K562 (cell line): ENCODE results near the gene FABP7. TPM values are rescaled to one million over a fixed set of nuclear protein-coding genes. Genes with fewer than 3 reads are reported as not detected.

Experiments
- ATAC-seq: fragments of 200-7000 bp; cut with Tn5 transposase; 3 replicates; pipeline ENCODE4 v1.9.1; 2020; ENCODE audit warnings: moderate library complexity
- BruUV-seq: library from RNA; stranded (reverse); fragments of 400-500 nt; replicated peaks from 2 replicates; lab custom pipeline; 2021; lab: Mats Ljungman, UMichigan
- CTCF ChIA-PET: fragments of 300-600 bp; formaldehyde crosslinking; extraction: SDS; loops from one replicate; lab custom pipeline; 2021; ENCODE audit warnings: low intra/inter-chr PET ratio; lab: Yijun Ruan, JAX
- POLR2A ChIA-PET: fragments of 300-600, 350-650 bp; sonication (Branson Sonifier 250); formaldehyde crosslinking; extraction: SDS; loops from one replicate; lab custom pipeline; 2021; ENCODE audit warnings: antibody characterized with exemption, inconsistent platforms; lab: Yijun Ruan, JAX
- DNase-seq, 4 experiments: peaks; one replicate each; pipeline versions ENCODE4 v3.0.0 to v3.0.0-alpha.2; 2011 to 2018; ENCODE audit warnings: low spot score in 3 of 4, mixed read lengths in 3 of 4; ENCODE audit errors: extremely low read depth in 1 of 4
- FAIRE-seq: peaks from 2 replicates; lab custom pipeline; 2011; peaks lifted over from hg19 to GRCh38; lab: Jason Lieb, UNC
- H2AFZ ChIP-seq: 2 replicates; pipeline ENCODE4 v1.6.0; 2011; ENCODE audit warnings: low read depth, low read length, control low read depth, inconsistent platforms
- H3K27ac ChIP-seq: fragments of 200-600 bp; 3 replicates; pipeline ENCODE4 v1.8.0; 2011; ENCODE audit warnings: low read depth, mild to moderate bottlenecking, control low read depth, inconsistent platforms, low read length, moderate library complexity, mixed read lengths; ENCODE audit errors: extremely low read depth
- H3K27me3 ChIP-seq, 2 experiments: fragments of 300-600 bp in 1 of 2; 2 replicates in 1 of 2; 3 replicates in 1 of 2; pipeline versions ENCODE4 v1.6.0 to v1.8.0; 2011; ENCODE audit warnings: inconsistent platforms in 2 of 2, low read length in 2 of 2, mild to moderate bottlenecking in 1 of 2, mixed read lengths in 1 of 2, moderate library complexity in 1 of 2; ENCODE audit not compliant: control insufficient read depth in 2 of 2, insufficient read depth in 2 of 2
- H3K36me3 ChIP-seq: fragments of 300-600 bp; 3 replicates; pipeline ENCODE4 v1.8.0; 2011; ENCODE audit warnings: mild to moderate bottlenecking, low read length, inconsistent platforms; ENCODE audit not compliant: control insufficient read depth, insufficient read depth
- H3K4me1 ChIP-seq, 2 experiments: fragments of 200-600 bp in 1 of 2; replicated peaks in 1 of 2; 2 replicates in 1 of 2; 3 replicates in 1 of 2; pipeline versions ENCODE4 v1.5.1 to v1.8.0; 2011; ENCODE audit warnings: inconsistent platforms in 2 of 2, low read length in 2 of 2, mild to moderate bottlenecking in 1 of 2, mixed read lengths in 1 of 2, moderate library complexity in 1 of 2; ENCODE audit not compliant: control insufficient read depth in 2 of 2, insufficient read depth in 2 of 2
- H3K4me2 ChIP-seq: 2 replicates; pipeline ENCODE4 v1.6.1; 2011; ENCODE audit warnings: low read length, control low read depth, inconsistent platforms, mixed read lengths; ENCODE audit not compliant: insufficient read depth
- H3K4me3 ChIP-seq: fragments of 200-600 bp; sonication (generic), shearing (Covaris generic); 2 replicates; pipeline ENCODE4 v1.5.1; 2016; ENCODE audit warnings: control low read depth, inconsistent platforms
- H3K79me2 ChIP-seq: fragments of 200-600 bp; 3 replicates; pipeline ENCODE4 v1.8.0; 2011; ENCODE audit warnings: low read length, inconsistent platforms; ENCODE audit not compliant: control insufficient read depth, insufficient read depth
- H3K9ac ChIP-seq, 2 experiments: 2 replicates each; pipeline versions ENCODE4 v1.6.0 to v1.6.1; 2011; ENCODE audit warnings: low read depth in 2 of 2, low read length in 2 of 2, control low read depth in 1 of 2, inconsistent platforms in 1 of 2, mild to moderate bottlenecking in 1 of 2, mixed read lengths in 1 of 2; ENCODE audit not compliant: insufficient read depth in 1 of 2
- H3K9me1 ChIP-seq: one replicate; pipeline ENCODE4 v1.6.0; 2011; ENCODE audit warnings: inconsistent platforms, mild to moderate bottlenecking, low read length, moderate library complexity; ENCODE audit not compliant: control insufficient read depth, insufficient read depth
- H3K9me3 ChIP-seq: replicated peaks from 2 replicates; pipeline ENCODE4 v1.5.1; 2011; ENCODE audit warnings: low read depth, low read length, inconsistent platforms; ENCODE audit not compliant: control insufficient read depth, insufficient read depth
- H4K20me1 ChIP-seq: replicated peaks from 2 replicates; pipeline ENCODE4 v1.6.1; 2011; ENCODE audit warnings: low read length, inconsistent platforms, mixed read lengths; ENCODE audit not compliant: control insufficient read depth, insufficient read depth
- CREBBP ChIP-seq: IDR thresholded peaks from one replicate; pipeline ENCODE4 v1.6.1; 2012; ENCODE audit warnings: low read depth, mild to moderate bottlenecking, control low read depth, inconsistent platforms, low read length
- ELF4 ChIP-seq: fragments of 450-650 bp; formaldehyde crosslinking; IDR thresholded peaks from 2 replicates; pipeline ENCODE4 v1.4.0; 2022; ENCODE audit warnings: missing genetic modification characterization
- FOS ChIP-seq: IDR thresholded peaks from 3 replicates; pipeline ENCODE4 v1.6.1; 2011; ENCODE audit not compliant: insufficient read length; ENCODE audit errors: extremely low read depth
- HDAC8 ChIP-seq: fragments of 450-650 bp; IDR thresholded peaks from 2 replicates; pipeline ENCODE4 v1.6.1; 2016; ENCODE audit warnings: mild to moderate bottlenecking, missing genetic modification characterization, moderate library complexity, missing compliant biosample characterization
- LARP7 ChIP-seq: fragments of 450-650 bp; IDR thresholded peaks from 2 replicates; pipeline ENCODE4 v1.6.1; 2016
- MTA1 ChIP-seq: fragments of 450-650 bp; IDR thresholded peaks from 2 replicates; pipeline ENCODE4 v1.6.1; 2017; ENCODE audit warnings: borderline replicate concordance
- RBM22 ChIP-seq: fragments of 200-400 bp; formaldehyde crosslinking; IDR thresholded peaks from 2 replicates; pipeline ENCODE4 v1.6.1; 2018; ENCODE audit warnings: low read length, low read depth; ENCODE audit not compliant: poor library complexity, severe bottlenecking
- TCFL5 ChIP-seq: fragments of 250-450 bp; sonication (Bioruptor Pico); conservative IDR thresholded peaks from 2 replicates; pipeline ENCODE4 v1.6.1; 2021; ENCODE audit warnings: mild to moderate bottlenecking, moderate library complexity, matching md5 sums
- ZBTB1 ChIP-seq: sonication (generic); formaldehyde crosslinking; IDR thresholded peaks from 2 replicates; pipeline ENCODE4 v1.8.1; 2023; ENCODE audit warnings: missing genetic modification reagents, low read depth, mild to moderate bottlenecking, borderline replicate concordance
- ZFP30 ChIP-seq: fragments of 250-450 bp; sonication (Bioruptor Pico); IDR thresholded peaks from 2 replicates; pipeline ENCODE4 v1.8.0; 2022; ENCODE audit warnings: moderate library complexity, mild to moderate bottlenecking, inconsistent platforms, borderline replicate concordance
- ZFPM2 ChIP-seq: fragments of 250-450 bp; sonication (Bioruptor Pico); IDR thresholded peaks from 2 replicates; pipeline ENCODE4 v1.5.1; 2022; ENCODE audit warnings: mild to moderate bottlenecking
- ZNF57 ChIP-seq: fragments of 450-650 bp; formaldehyde crosslinking; IDR thresholded peaks from 2 replicates; pipeline ENCODE4 v1.4.0; 2020; ENCODE audit warnings: mild to moderate bottlenecking, moderate library complexity
- ZZZ3 ChIP-seq: fragments of 450-650 bp; IDR thresholded peaks from 2 replicates; pipeline ENCODE4 v1.6.1; 2016; ENCODE audit warnings: antibody characterized with exemption, mild to moderate bottlenecking, moderate library complexity
- WGBS: fragments of 100-300 bp; shearing (Covaris generic); methylation state at CpG from one replicate; pipeline ENCODE4 v1.1.6; 2016; ENCODE audit warnings: low coverage, mixed read lengths; ENCODE audit not compliant: insufficient coverage; ENCODE audit errors: missing lambda C conversion rate; 5-methylcytosine and 5-hydroxymethylcytosine counted together
- in situ Hi-C: fragments of 300-500 bp; cut with MboI; formaldehyde crosslinking; loops from 4 replicates; pipeline ENCODE4 v1.15.0; 2018; ENCODE audit warnings: inconsistent platforms, mixed read lengths
- intact Hi-C: fragments of 100-400 bp; cut with micrococcal nuclease; formaldehyde crosslinking; loops from 2 replicates; pipeline ENCODE4 v1.14.2; 2022
- polyA plus RNA-seq, 8 experiments: library from polyadenylated mRNA; depleted of rRNA in 4 of 8; stranded (reverse) in 5 of 8; unstranded in 3 of 8; fragments of >200 nt; fragmentation: Nextera tagmentation in 2 of 8; fragmentation: Illumina TruSeq in 1 of 8; extraction: Ambion mirVana in 2 of 8; extraction: Trizol in 1 of 8; gene quantifications; 2 replicates each; pipeline versions ENCODE4 v1.2.1 to v1.2.3, GENCODE V29; 2011 to 2014; ENCODE audit warnings: inconsistent platforms in 1 of 8, missing spikeins in 1 of 8
- total RNA-seq, 7 experiments: library from RNA; depleted of rRNA in 6 of 7; stranded (reverse); fragments of >200 nt in 6 of 7; fragmentation: Illumina TruSeq in 2 of 7; extraction: Trizol in 2 of 7; gene quantifications; 2 replicates each; pipeline versions ENCODE4 v1.2.1 to v1.2.3, GENCODE V29; 2011 to 2021; ENCODE audit warnings: low replicate concordance in 1 of 7
- TF ChIP-seq, protein P1 (sequence below): fragments of 250-450 bp; sonication (Bioruptor Pico); IDR thresholded peaks from 2 replicates; pipeline ENCODE4 v1.9.0; 2021; ENCODE audit warnings: mild to moderate bottlenecking
- TF ChIP-seq, protein P2 (sequence below): sonication (generic); formaldehyde crosslinking; IDR thresholded peaks from 2 replicates; pipeline ENCODE4 v1.8.0; 2023; ENCODE audit warnings: mild to moderate bottlenecking, missing genetic modification reagents

Gene FABP7
- total and polyA plus RNA-seq, 9 of the 15 experiments (the other 6 are each of a cell fraction or from before 2014, with no cell fraction given) = 0.07 to 0.14 TPM; not detected in 7

DNA sequence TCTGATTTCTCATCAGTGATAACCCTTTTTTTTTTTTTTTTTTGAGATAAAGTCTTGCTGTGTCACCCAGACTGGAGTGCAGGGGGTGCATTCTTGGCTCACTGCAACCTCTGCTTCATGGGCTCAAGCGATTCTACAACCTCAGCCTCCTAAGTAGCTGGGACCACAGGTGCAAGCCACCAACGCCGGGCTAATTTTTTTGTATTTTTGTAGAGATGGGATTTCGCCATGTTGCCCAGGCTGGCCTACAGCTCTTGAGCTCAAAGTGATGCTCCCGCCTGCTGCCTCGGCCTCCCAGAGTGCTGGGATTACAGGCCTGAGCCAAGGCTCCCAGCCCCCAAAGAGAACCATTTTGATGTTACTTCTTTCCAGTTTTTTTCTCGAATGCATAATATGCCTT lies 2.2 kb downstream of the FABP7 start:
- Histone ChIP-seq H3K27me3 (peaks cover 0 to 8% of the 10 kb centered on the region in 2 experiments; a peak in 2 of 5 replicates), H3K79me2 (no peaks in the 10 kb centered on the region), H3K9me1 (no peaks in the 10 kb centered on the region), H2AFZ (no peak overlapping the region), H3K9ac (no peak overlapping the region), H4K20me1 (no peaks in the 10 kb centered on the region), H3K4me3 (no peak overlapping the region), H3K9me3 (no peaks in the 10 kb centered on the region), H3K27ac (no peak overlapping the region), H3K36me3 (no peaks in the 10 kb centered on the region), H3K4me2 (no peak overlapping the region), H3K4me1 (no peaks in the 10 kb centered on the region)
- POLR2A ChIA-PET = no interaction called here
- in situ Hi-C loops = no loop called here
- FAIRE-seq (no peak), ATAC-seq (no peak), DNase-seq (no peak)
- WGBS = 2% methylated on average over 7 of the region's 7 CpGs
- no TSS peak for BruUV-seq
- CTCF ChIA-PET = no interaction called here
- intact Hi-C loops = no loop called here
- TF ChIP-seq MTA1 = no peak
- TF ChIP-seq, protein P1, sequence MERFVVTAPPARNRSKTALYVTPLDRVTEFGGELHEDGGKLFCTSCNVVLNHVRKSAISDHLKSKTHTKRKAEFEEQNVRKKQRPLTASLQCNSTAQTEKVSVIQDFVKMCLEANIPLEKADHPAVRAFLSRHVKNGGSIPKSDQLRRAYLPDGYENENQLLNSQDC = no peak
- TF ChIP-seq ELF4 (CRISPR knock-in tag) = no peak
- TF ChIP-seq, protein P2, sequence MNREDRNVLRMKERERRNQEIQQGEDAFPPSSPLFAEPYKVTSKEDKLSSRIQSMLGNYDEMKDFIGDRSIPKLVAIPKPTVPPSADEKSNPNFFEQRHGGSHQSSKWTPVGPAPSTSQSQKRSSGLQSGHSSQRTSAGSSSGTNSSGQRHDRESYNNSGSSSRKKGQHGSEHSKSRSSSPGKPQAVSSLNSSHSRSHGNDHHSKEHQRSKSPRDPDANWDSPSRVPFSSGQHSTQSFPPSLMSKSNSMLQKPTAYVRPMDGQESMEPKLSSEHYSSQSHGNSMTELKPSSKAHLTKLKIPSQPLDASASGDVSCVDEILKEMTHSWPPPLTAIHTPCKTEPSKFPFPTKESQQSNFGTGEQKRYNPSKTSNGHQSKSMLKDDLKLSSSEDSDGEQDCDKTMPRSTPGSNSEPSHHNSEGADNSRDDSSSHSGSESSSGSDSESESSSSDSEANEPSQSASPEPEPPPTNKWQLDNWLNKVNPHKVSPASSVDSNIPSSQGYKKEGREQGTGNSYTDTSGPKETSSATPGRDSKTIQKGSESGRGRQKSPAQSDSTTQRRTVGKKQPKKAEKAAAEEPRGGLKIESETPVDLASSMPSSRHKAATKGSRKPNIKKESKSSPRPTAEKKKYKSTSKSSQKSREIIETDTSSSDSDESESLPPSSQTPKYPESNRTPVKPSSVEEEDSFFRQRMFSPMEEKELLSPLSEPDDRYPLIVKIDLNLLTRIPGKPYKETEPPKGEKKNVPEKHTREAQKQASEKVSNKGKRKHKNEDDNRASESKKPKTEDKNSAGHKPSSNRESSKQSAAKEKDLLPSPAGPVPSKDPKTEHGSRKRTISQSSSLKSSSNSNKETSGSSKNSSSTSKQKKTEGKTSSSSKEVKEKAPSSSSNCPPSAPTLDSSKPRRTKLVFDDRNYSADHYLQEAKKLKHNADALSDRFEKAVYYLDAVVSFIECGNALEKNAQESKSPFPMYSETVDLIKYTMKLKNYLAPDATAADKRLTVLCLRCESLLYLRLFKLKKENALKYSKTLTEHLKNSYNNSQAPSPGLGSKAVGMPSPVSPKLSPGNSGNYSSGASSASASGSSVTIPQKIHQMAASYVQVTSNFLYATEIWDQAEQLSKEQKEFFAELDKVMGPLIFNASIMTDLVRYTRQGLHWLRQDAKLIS (CRISPR knock-in tag) = no peak
- no peak for TF ChIP-seq ZFP30 (CRISPR knock-in tag)
- no peak for TF ChIP-seq ZBTB1
- no peak for TF ChIP-seq FOS
- no peak for TF ChIP-seq HDAC8 (tag)
- TF ChIP-seq CREBBP = no peak
- no peak for TF ChIP-seq ZZZ3
- no peak for TF ChIP-seq LARP7
- TF ChIP-seq ZNF57 (CRISPR knock-in tag) = no peak
- no peak for TF ChIP-seq RBM22
- no peak for TF ChIP-seq TCFL5
- TF ChIP-seq ZFPM2 = no peak
